Omental fat pad (tissue), 4 donors: Measurements from ENCODE around the gene SLC6A20. TPM values are rescaled to one million over a fixed set of nuclear protein-coding genes. Genes with fewer than 3 reads are reported as not detected.

ENCODE experiments used
- ATAC-seq: fragments of 150-250 bp; one replicate; pipeline ENCODE4 v1.9.1; 2016; ENCODE audit warnings: mild to moderate bottlenecking, moderate library complexity; ENCODE audit not compliant: low FRiP score
- DNase-seq: peaks from one replicate; pipeline ENCODE4 v3.0.0-alpha.2; 2019; ENCODE audit warnings: low spot score
- total RNA-seq, 4 donors: library from RNA; depleted of rRNA; stranded (reverse); fragments of >200 nt; gene quantifications; one replicate each; pipeline ENCODE4 v1.1.0, GENCODE V29; 2016
- TF ChIP-seq, protein P1 (sequence below), 3 donors: fragments of 450-650 bp; IDR thresholded peaks; one replicate each; pipeline ENCODE4 v1.5.1; 2016 to 2017; ENCODE audit warnings: antibody characterized with exemption in 3 of 3, mild to moderate bottlenecking in 3 of 3, moderate library complexity in 2 of 3

SLC6A20 gene
- total RNA-seq, 4 donors from 2014 or later = 0.09 to 0.72 (median 0.38) TPM; not detected in 1

DNA sequence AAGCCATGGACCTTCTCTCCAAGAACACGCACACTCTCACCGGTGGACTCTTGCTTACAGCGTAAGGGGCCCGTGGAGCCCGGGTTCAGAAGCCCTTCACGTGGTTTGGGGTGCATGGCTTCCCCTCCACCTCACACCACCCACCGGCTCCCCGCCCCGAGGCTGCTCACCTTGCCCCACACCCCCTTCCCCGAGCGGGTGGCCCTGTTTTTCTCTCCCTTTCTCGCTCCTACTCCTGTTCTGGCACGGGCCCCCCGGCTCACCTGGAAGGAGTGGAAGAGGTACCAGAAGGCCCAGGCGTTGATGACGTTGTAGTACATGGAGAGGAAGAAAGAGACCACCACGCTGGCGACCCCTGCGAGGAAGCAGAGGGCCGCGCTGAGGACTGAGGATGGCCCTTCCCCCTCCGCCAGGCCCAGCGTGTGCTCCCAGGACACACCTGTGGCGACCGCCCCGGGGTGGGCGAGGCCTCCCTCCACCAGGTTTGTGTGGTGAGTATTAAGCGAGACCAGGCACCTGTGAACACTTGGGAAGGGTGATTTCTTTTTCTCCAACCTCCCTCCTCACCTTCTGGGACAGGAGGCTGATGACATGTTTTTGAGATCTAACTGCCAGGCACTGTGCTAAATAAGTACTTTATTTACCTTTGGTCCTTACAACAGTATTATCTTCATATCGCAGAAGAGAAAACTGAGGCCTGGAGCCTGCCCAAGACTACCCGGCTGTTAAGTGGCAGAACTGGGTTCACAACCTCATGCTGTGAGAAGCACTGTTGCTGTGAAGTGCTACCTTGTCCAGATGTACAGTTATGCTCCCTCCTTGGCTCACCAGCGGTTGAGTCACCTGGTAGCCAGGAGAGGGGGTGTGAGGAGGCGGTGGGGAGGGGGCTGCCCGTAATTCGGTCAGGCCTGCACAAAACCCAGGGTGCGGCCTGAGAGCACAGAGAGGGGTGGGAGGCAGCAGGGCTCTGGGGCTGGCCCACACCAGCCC lies 16.3 kb downstream of the SLC6A20 start:
- TF ChIP-seq, protein P1, sequence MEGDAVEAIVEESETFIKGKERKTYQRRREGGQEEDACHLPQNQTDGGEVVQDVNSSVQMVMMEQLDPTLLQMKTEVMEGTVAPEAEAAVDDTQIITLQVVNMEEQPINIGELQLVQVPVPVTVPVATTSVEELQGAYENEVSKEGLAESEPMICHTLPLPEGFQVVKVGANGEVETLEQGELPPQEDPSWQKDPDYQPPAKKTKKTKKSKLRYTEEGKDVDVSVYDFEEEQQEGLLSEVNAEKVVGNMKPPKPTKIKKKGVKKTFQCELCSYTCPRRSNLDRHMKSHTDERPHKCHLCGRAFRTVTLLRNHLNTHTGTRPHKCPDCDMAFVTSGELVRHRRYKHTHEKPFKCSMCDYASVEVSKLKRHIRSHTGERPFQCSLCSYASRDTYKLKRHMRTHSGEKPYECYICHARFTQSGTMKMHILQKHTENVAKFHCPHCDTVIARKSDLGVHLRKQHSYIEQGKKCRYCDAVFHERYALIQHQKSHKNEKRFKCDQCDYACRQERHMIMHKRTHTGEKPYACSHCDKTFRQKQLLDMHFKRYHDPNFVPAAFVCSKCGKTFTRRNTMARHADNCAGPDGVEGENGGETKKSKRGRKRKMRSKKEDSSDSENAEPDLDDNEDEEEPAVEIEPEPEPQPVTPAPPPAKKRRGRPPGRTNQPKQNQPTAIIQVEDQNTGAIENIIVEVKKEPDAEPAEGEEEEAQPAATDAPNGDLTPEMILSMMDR (IDR thresholded peaks at IDR 0.05) = no peak
- DNase-seq = no peak
- ATAC-seq = no peak

DNA sequence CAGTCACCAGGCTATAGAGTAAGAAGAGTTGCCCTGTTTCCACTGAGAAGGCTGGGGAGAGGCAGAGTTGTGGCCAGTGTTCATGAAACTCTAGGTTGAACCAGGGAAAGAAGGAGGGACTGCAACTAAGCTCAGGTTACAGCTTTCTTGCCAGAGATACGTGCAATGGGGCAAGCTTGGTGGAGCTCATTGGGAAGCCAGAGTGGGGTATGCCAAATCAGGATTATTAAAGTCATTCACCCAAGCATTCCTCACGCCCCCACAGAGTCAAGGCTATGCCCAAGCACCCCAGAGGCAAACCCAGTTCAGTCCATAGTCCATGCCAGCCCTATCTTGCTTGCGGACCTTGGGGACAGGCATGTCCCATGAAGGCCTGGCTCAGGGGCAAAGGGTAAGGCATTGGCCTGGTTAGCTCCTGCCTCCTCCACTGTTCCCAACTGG lies 17.6 kb downstream of the SLC6A20 start:
- TF ChIP-seq, protein P1 (IDR thresholded peaks at IDR 0.05) = no peak
- no peak for ATAC-seq
- no peak for DNase-seq

DNA sequence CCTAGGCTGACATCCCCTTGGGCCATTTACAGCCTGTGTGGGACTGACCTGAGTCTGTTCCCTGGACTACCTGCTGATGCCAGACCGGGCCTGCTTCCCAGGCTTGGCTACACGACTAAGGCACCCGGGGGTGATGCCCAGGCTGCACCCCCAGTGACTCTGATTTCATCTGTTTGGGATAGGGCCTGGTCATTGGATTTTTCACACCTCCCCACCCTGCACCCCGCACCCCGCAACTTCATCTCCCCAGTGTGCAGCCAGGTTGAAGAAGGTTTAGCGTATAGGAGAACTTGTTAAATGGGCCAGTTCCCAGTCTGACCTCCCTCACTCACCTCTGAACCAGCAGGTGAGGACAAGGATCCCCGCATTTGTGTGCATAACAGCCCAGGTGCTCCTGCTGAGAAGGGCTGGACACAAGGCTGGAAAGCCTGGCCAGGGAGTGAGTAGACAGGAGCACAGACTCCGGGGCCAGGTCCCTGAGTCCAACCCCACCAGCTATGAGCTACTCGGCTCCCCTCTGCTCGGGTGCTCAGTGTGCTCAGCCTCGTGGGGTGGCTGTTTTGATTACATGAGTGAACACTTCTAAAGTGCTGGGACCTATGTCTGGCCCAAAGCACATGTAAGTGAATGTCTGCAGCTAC lies 18.5 kb downstream of the SLC6A20 start:
- ATAC-seq (no peak), DNase-seq (no peak)
- TF ChIP-seq, protein P1 (IDR thresholded peaks at IDR 0.05) = no peak

DNA sequence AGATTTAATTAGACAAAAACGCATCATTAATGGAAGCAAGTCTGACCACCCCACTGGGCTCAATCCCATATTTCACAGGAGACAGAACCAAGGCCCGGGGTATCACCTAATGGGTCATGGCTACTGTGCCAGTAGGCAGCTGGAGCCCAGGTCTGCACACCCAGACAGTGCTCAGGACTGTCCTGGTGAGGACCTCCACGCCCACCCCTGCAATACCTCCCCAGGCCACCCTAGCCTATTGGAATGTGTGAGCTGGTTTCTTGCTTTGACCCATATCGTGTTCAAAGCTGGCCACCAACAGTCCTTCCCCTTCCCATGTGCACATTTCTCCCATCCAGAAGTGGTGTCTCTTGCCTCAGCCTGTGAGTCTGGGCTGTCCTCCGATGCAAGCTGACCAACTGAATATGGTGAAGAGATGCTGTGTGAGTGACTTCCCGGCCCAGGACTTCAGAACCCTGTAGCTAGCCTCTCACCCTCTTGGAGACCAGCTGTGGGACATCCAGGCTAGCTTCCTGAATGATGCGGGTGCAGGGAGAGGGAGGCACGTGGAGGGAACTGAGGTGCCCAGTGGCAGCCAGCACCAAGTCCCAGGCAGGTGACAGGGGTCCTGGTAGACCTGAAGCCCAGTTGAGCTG lies 19.1 kb downstream of the SLC6A20 start:
- DNase-seq = no peak
- TF ChIP-seq, protein P1 (IDR thresholded peaks at IDR 0.05) = no peak
- ATAC-seq = no peak

DNA sequence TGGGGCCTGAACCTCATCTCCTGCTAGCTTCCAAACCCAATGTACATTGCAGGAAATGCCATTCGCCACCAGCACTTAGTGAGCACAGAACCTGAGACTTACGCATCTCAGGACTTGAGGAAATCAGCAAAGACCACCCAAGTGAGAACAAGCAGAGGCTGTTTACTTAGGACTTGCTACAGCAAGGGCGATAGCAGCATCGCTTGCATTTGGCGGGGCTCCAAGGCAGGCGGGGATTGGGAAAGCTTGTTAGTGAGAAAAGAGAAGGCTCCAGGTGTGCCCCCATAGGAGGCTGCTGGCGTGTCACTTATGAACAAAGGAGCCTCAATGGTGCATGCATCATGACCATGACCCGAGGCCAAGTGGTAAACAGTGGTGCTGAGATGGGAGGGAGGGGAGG lies 19.7 kb downstream of the SLC6A20 start:
- no peak for DNase-seq
- TF ChIP-seq, protein P1 (IDR thresholded peaks at IDR 0.05) = no peak
- ATAC-seq = no peak

DNA sequence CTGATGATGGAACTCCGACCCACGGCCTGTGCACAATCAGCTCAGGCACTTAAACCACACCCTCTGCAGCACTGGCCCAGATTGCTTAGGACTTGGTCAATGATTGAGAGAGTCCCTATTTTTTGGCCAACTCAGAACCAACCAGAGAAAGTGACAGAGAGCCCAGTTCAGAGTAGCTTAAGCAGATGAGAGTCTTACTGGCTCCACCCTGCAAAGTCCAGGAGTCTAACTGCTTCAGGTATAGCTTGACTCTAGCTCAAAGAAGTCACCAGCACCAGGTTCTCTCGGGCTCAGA lies 20.1 kb downstream of the SLC6A20 start:
- DNase-seq (no peak), ATAC-seq (no peak)
- TF ChIP-seq, protein P1 (IDR thresholded peaks at IDR 0.05) = no peak
